ENCODE measurements around the gene PLA2G6.

Gene PLA2G6

DNA sequence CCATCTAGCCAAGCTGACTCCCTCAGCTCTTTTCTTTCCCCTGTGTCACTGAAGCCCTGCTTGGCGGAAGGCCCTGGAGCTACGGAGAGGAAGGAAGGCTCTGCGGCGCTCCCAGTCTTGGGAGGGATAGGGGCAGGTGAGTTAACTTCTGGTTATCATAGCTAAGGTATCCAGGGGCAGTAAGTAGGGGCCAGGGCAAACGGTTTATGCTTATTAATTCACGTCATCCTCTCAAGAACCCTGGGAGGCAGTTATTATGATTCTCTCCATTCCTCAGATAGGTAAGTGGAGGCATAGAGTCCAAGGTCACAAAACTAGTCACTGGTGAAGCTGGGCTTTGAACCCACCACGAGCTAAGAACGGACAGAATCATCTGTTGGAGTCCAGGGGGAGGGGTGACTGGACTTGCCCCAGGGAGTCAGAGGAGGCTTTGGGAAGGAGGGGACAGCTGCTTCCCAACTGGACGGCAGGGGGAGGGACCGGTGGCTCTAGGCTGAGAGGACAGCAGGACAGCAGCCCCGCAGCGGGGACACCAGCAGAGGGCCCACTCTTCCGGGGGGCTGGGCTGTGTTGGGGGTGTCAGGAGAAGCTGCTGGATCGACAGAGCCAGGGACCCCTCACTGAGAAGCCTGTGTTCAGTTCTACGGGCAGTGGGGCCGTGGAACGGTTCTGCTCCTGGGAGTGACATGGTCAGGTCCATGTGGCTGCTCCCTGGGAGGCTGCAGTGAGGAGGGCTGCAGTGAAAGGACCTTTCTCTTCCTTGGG lies 74.6 kb downstream of the PLA2G6 start:
- no peak for TF ChIP-seq CTCF (IDR thresholded peaks at IDR 0.05)
- Histone ChIP-seq H3K4me3 (ENCODE audit: low read depth, low read length) (no peak overlapping the region), H3K4me2 (ENCODE audit: low read length) (no peak overlapping the region), H3K9me3 (ENCODE audit: control insufficient read depth, low read length) (no peaks in the 10 kb centered on the region), H3K4me1 (no peaks in the 10 kb centered on the region), H3K36me3 (ENCODE audit: control insufficient read depth, insufficient read depth, low read length) (no peaks in the 10 kb centered on the region), H3K27ac (no peak overlapping the region), H3K9ac (no peak overlapping the region), H3K79me2 (no peaks in the 10 kb centered on the region), H3K27me3 (ENCODE audit: control insufficient read depth, insufficient read depth, low read length) (no peaks in the 10 kb centered on the region), H2AFZ (no peak overlapping the region)

- no peak for TF ChIP-seq CTCF (IDR thresholded peaks at IDR 0.05)
- no peak overlapping the region for H3K27ac ChIP-seq
- H3K36me3 ChIP-seq (ENCODE audit: control insufficient read depth, insufficient read depth, low read length): no peaks in the 10 kb centered on the region
- H3K9me3 ChIP-seq (ENCODE audit: control insufficient read depth, low read length): no peaks in the 10 kb centered on the region
- no peak overlapping the region for H2AFZ ChIP-seq
- no peak overlapping the region for H3K4me3 ChIP-seq (ENCODE audit: low read depth, low read length)
- H3K79me2 ChIP-seq: no peaks in the 10 kb centered on the region
- no peaks in the 10 kb centered on the region for H3K27me3 ChIP-seq (ENCODE audit: control insufficient read depth, insufficient read depth, low read length)
- H3K9ac ChIP-seq: no peak overlapping the region
- H3K4me1 ChIP-seq: no peaks in the 10 kb centered on the region
- H3K4me2 ChIP-seq (ENCODE audit: low read length): no peak overlapping the region
Observed at GRCh38 chr22:38104084-38104483, 77.5 kb downstream of the PLA2G6 start.

GRCh38 chr22:38103641-38104040 lies 78.0 kb downstream of the PLA2G6 start:
- Histone ChIP-seq H3K9me3 (ENCODE audit: control insufficient read depth, low read length) (no peaks in the 10 kb centered on the region), H3K36me3 (ENCODE audit: control insufficient read depth, insufficient read depth, low read length) (no peaks in the 10 kb centered on the region), H3K4me1 (no peaks in the 10 kb centered on the region), H2AFZ (no peak overlapping the region), H3K79me2 (no peaks in the 10 kb centered on the region), H3K4me3 (ENCODE audit: low read depth, low read length) (no peak overlapping the region), H3K27me3 (ENCODE audit: control insufficient read depth, insufficient read depth, low read length) (no peaks in the 10 kb centered on the region), H3K4me2 (ENCODE audit: low read length) (no peak overlapping the region), H3K27ac (no peak overlapping the region), H3K9ac (no peak overlapping the region)
- no peak for TF ChIP-seq CTCF (IDR thresholded peaks at IDR 0.05)

- no peak overlapping the region for H3K27ac ChIP-seq
Observed at GRCh38 chr22:38098410-38099249, 83.0 kb downstream of the PLA2G6 start.

More at GRCh38 chr22:38098410-38099249, 83.0 kb downstream of the PLA2G6 start:
- Histone ChIP-seq H2AFZ (no peak overlapping the region), H3K36me3 (ENCODE audit: control insufficient read depth, insufficient read depth, low read length) (no peaks in the 10 kb centered on the region), H3K9me3 (ENCODE audit: control insufficient read depth, low read length) (no peaks in the 10 kb centered on the region), H3K4me1 (no peaks in the 10 kb centered on the region), H3K4me3 (ENCODE audit: low read depth, low read length) (no peak overlapping the region), H3K4me2 (ENCODE audit: low read length) (no peak overlapping the region), H3K79me2 (no peaks in the 10 kb centered on the region), H3K27me3 (ENCODE audit: control insufficient read depth, insufficient read depth, low read length) (no peaks in the 10 kb centered on the region), H3K9ac (no peak overlapping the region)
- TF ChIP-seq CTCF (IDR thresholded peaks at IDR 0.05): no peak
